ENCODE results near the gene UCHL3. TPM values are rescaled to one million over a fixed set of nuclear protein-coding genes. Genes with fewer than 3 reads are reported as not detected.

The UCHL3 gene
- 10 to 100 TPM; 24.8 to 25.4 TPM for total RNA-seq

- POLR2A ChIA-PET, result interaction anchor here (1.0 to 2.1 kb wide), 4 partner anchors 11 to 223 kb away, joined by 3 to 5 read pairs (median 4); partner anchors contain the start of gene TBC1D4
- H3K4me3 Mint-ChIP-seq, result peak within 1 kb of the TSS; percentile 90
- H3K9me3 Mint-ChIP-seq, result no peaks in the 10 kb centered on the region
- H3K4me1 Mint-ChIP-seq, result peaks cover 25% of the 10 kb centered on the region
- H3K36me3 Mint-ChIP-seq, result peaks cover 18% of the 10 kb centered on the region
- DNase-seq, result peak; percentile 98
- peak within 1 kb of the TSS; percentile 94 for H3K27ac Mint-ChIP-seq
- H3K27me3 Mint-ChIP-seq, result no peaks in the 10 kb centered on the region
- ATAC-seq (ENCODE audit: low read depth), result peak; percentile 95
These were observed at the start of gene UCHL3 for GRCh38 chr13:75549262-75550158. UCHL3 (plus strand) TSS chr13:75549791; CDS start chr13:75549821, 30 bp downstream.

DNA sequence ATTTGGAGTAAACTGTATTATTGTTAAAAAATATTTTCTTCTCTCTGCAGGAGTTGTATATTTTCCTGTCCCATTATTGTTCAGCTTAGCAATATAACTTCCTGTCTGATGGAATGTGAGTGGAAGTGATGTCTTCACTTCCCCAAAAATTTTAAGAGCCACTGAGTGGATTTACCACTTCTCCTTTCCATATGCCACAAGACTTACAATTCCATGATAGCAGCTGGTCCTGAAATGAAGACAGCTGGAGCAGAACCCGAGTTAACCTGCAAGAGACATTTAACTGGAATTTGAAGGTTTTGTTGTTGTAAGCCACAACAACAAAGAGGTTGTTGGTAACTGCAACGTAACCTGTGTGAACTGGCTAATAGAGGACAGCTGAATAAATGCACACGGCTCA is 44.3 kb upstream of the UCHL3 start:
- no peak overlapping the region for H3K27ac Mint-ChIP-seq
- DNase-seq (no peak), ATAC-seq (ENCODE audit: low read depth) (no peak)
- H3K4me3 Mint-ChIP-seq, result no peak overlapping the region
- no peaks in the 10 kb centered on the region for H3K9me3 Mint-ChIP-seq
- no peaks in the 10 kb centered on the region for H3K36me3 Mint-ChIP-seq
- H3K27me3 Mint-ChIP-seq, result peaks cover 5% of the 10 kb centered on the region
- H3K4me1 Mint-ChIP-seq, result peaks cover 1% of the 10 kb centered on the region
- POLR2A ChIA-PET, result no interaction called here

GRCh38 chr13:75506018-75506417 is 43.6 kb upstream of the UCHL3 start:
- no peak for ATAC-seq (ENCODE audit: low read depth)
- Mint-ChIP-seq H3K27me3 (peaks cover 8% of the 10 kb centered on the region), H3K9me3 (no peaks in the 10 kb centered on the region), H3K4me1 (peaks cover 1% of the 10 kb centered on the region), H3K36me3 (no peaks in the 10 kb centered on the region), H3K27ac (no peak overlapping the region), H3K4me3 (no peak overlapping the region)
- no peak for DNase-seq
- POLR2A ChIA-PET, result no interaction called here

DNA sequence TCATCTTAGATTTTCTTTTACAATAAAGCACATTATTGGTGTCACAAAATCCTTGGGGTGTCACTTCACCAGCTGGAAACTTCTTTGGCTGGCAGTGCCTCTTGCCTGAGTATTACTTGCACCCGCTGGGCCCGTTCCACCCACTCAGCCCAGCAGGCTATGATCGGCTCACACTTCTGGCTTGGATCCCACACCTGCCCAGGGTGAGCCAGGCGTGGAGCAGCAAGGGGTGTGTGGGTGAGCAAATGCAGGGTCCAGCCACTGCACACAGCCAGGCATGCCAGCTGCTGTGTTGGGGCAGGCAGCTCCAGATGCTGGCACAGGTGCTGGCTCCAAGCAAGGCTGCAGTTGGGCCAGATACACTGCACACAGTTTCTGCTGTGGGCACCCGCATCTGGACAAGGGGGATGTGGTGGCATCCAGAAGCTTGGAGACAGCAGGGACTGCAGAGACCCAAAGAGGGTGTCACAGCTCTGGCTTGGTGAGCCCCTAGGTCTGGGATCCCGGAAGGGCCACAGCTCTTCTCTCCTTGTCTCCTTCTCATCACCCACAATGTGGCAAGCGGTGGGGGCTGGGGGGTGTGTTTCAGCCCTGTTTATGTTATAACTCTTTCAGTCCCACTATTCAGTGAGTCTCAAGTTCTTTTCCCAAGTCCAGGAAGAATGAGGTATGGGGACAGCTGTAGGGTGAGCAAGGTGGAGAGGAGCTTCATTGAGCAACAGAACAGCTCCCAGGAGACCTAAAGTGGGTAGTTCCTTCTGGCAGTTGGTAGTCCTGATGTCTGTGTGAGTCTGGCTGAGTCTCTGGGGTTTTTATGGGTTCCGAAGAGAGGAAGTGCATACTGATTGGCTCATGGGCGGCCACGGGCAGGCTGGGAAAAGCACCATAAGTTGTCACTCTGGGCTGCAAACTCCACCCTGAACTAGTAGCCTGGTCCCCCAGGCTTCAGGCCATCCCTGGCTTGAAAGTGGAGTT is 42.3 kb upstream of the UCHL3 start:
- DNase-seq, result no peak
- POLR2A ChIA-PET, result no interaction called here
- Mint-ChIP-seq H3K4me3 (no peak overlapping the region), H3K36me3 (no peaks in the 10 kb centered on the region), H3K9me3 (no peaks in the 10 kb centered on the region), H3K27me3 (peaks cover 8% of the 10 kb centered on the region), H3K27ac (no peak overlapping the region), H3K4me1 (peaks cover 1% of the 10 kb centered on the region)
- no peak for ATAC-seq (ENCODE audit: low read depth)

DNA sequence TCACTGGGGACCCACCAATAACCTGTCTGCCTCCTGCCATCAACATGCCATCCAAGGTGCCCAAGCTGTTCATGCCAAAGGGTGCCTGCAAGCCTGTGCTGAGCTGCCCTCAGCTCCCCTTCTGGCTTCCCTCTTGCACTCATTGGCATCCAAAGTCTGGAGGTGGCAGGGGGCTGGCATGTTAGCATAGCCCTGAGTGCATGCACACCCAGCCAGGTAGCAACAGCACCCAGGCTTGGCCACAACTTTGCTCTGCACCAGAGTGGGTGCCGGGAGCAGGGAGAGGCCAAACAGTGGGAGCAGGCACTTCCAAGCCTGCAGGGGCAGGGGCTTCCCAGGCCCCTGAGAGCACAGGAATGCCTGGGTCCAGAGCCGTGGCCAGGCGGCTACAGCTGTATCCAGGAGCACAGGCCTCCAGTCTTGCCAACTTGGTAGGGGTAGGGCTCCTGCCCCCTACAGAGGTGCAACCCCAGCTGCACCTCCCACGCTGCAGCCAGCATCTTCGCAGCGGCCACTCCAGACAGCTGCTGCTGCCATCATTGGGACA is 41.5 kb upstream of the UCHL3 start:
- H3K27me3 Mint-ChIP-seq, result peaks cover 8% of the 10 kb centered on the region
- peaks cover 3% of the 10 kb centered on the region for H3K4me1 Mint-ChIP-seq
- H3K9me3 Mint-ChIP-seq, result no peaks in the 10 kb centered on the region
- no peak overlapping the region for H3K4me3 Mint-ChIP-seq
- POLR2A ChIA-PET, result no interaction called here
- H3K36me3 Mint-ChIP-seq, result no peaks in the 10 kb centered on the region
- ATAC-seq (ENCODE audit: low read depth) (no peak), DNase-seq (no peak)
- H3K27ac Mint-ChIP-seq, result no peak overlapping the region

GRCh38 chr13:75511051-75511625 is 38.5 kb upstream of the UCHL3 start:
- H3K36me3 Mint-ChIP-seq, result no peaks in the 10 kb centered on the region
- no peaks in the 10 kb centered on the region for H3K9me3 Mint-ChIP-seq
- DNase-seq, result no peak
- ATAC-seq (ENCODE audit: low read depth), result no peak
- peaks cover 6% of the 10 kb centered on the region for H3K27me3 Mint-ChIP-seq
- POLR2A ChIA-PET, result no interaction called here
- H3K4me1 Mint-ChIP-seq, result peaks cover 4% of the 10 kb centered on the region
- H3K27ac Mint-ChIP-seq, result no peak overlapping the region
- no peak overlapping the region for H3K4me3 Mint-ChIP-seq

GRCh38 chr13:75512253-75512652 is 37.3 kb upstream of the UCHL3 start:
- Mint-ChIP-seq H3K4me3 (no peak overlapping the region), H3K9me3 (no peaks in the 10 kb centered on the region), H3K4me1 (peaks cover 2% of the 10 kb centered on the region), H3K36me3 (no peaks in the 10 kb centered on the region), H3K27me3 (peaks cover 6% of the 10 kb centered on the region), H3K27ac (no peak overlapping the region)
- POLR2A ChIA-PET, result no interaction called here
- ATAC-seq (ENCODE audit: low read depth) (no peak), DNase-seq (no peak)

- Mint-ChIP-seq H3K9me3 (no peaks in the 10 kb centered on the region), H3K4me3 (no peak overlapping the region)
- POLR2A ChIA-PET, result no interaction called here
These were observed 36.3 kb upstream of the UCHL3 start for GRCh38 chr13:75513271-75513670.

GRCh38 chr13:75514080-75514995 is 35.3 kb upstream of the UCHL3 start:
- no peaks in the 10 kb centered on the region for H3K9me3 Mint-ChIP-seq
- H3K36me3 Mint-ChIP-seq, result no peaks in the 10 kb centered on the region
- no peak overlapping the region for H3K4me3 Mint-ChIP-seq
- peaks cover 2% of the 10 kb centered on the region for H3K4me1 Mint-ChIP-seq
- DNase-seq, result no peak
- H3K27me3 Mint-ChIP-seq, result peaks cover 6% of the 10 kb centered on the region
- POLR2A ChIA-PET, result no interaction called here
- H3K27ac Mint-ChIP-seq, result no peak overlapping the region
- no peak for ATAC-seq (ENCODE audit: low read depth)

More at GRCh38 chr13:75513271-75513670, 36.3 kb upstream of the UCHL3 start:
- Mint-ChIP-seq H3K36me3 (no peaks in the 10 kb centered on the region), H3K27me3 (peaks cover 6% of the 10 kb centered on the region), H3K27ac (no peak overlapping the region), H3K4me1 (peaks cover 2% of the 10 kb centered on the region)
- DNase-seq (no peak), ATAC-seq (ENCODE audit: low read depth) (no peak)

GRCh38 chr13:75518439-75519088 is 31.0 kb upstream of the UCHL3 start:
- DNase-seq (no peak), ATAC-seq (ENCODE audit: low read depth) (no peak)
- no peak overlapping the region for H3K27ac Mint-ChIP-seq
- H3K4me3 Mint-ChIP-seq, result no peak overlapping the region
- peaks cover 2% of the 10 kb centered on the region for H3K9me3 Mint-ChIP-seq
- H3K36me3 Mint-ChIP-seq, result peaks cover under 1% of the 10 kb centered on the region
- H3K27me3 Mint-ChIP-seq, result no peaks in the 10 kb centered on the region
- H3K4me1 Mint-ChIP-seq, result no peaks in the 10 kb centered on the region
- POLR2A ChIA-PET, result no interaction called here

- Mint-ChIP-seq H3K27me3 (no peaks in the 10 kb centered on the region), H3K4me1 (no peaks in the 10 kb centered on the region), H3K27ac (no peak overlapping the region), H3K4me3 (no peak overlapping the region), H3K9me3 (peaks cover 5% of the 10 kb centered on the region), H3K36me3 (peaks cover 23% of the 10 kb centered on the region)
- DNase-seq, result no peak
- POLR2A ChIA-PET, result no interaction called here
- ATAC-seq (ENCODE audit: low read depth), result no peak
These were observed 27.6 kb upstream of the UCHL3 start for GRCh38 chr13:75521956-75522355.

GRCh38 chr13:75530549-75530961 is 19.0 kb upstream of the UCHL3 start:
- H3K4me3 Mint-ChIP-seq, result no peak overlapping the region
- peaks cover 34% of the 10 kb centered on the region for H3K4me1 Mint-ChIP-seq
- peaks cover under 1% of the 10 kb centered on the region for H3K9me3 Mint-ChIP-seq
- peak; percentile 90 for ATAC-seq (ENCODE audit: low read depth)
- H3K27me3 Mint-ChIP-seq, result no peaks in the 10 kb centered on the region
- H3K27ac Mint-ChIP-seq, result peak overlapping the region; percentile 26
- POLR2A ChIA-PET, result interaction anchor here (0.9 kb wide), 1 partner anchor 205 kb away, joined by 3 read pairs; no protein-coding TSS in a partner anchor
- H3K36me3 Mint-ChIP-seq, result peaks cover 40% of the 10 kb centered on the region
- DNase-seq, result no peak
